IMR-90 (cell line): Measurements from ENCODE around the gene PRKCA. TPM values are rescaled to one million over a fixed set of nuclear protein-coding genes. Genes with fewer than 3 reads are reported as not detected.

ENCODE experiments used
- ATAC-seq: fragments of 200-7000 bp; cut with Tn5 transposase; 2 replicates; pipeline ENCODE4 v1.9.1; 2020; ENCODE audit warnings: low read depth, mild to moderate bottlenecking, moderate library complexity
- BruUV-seq: library from RNA; stranded (reverse); fragments of 400-500 nt; replicated peaks from 2 replicates; lab custom pipeline; 2021; lab: Mats Ljungman, UMichigan
- CTCF ChIA-PET: fragments of 300-600 bp; formaldehyde crosslinking; extraction: SDS; loops from one replicate; lab custom pipeline; 2021; ENCODE audit warnings: antibody characterized with exemption; lab: Yijun Ruan, JAX
- POLR2A ChIA-PET: fragments of 300-600 bp; sonication (Branson Sonifier 250); formaldehyde crosslinking; loops from one replicate; lab custom pipeline; 2022; ENCODE audit warnings: antibody characterized with exemption; ENCODE audit not compliant: unreplicated experiment; lab: Charles Lee
- DNase-seq: peaks from one replicate; pipeline ENCODE4 v3.0.0; 2013
- H2AFZ ChIP-seq: replicated peaks from 2 replicates; pipeline ENCODE3; 2013; ENCODE audit warnings: low read length, mild to moderate bottlenecking; ENCODE audit not compliant: poor library complexity
- H2AK5ac ChIP-seq: 2 replicates; pipeline ENCODE4 v1.6.1; 2013; ENCODE audit warnings: low read depth, low read length, inconsistent platforms
- H2AK9ac ChIP-seq: replicated peaks from 2 replicates; pipeline ENCODE3; 2013; ENCODE audit warnings: mild to moderate bottlenecking, low read depth, low read length, moderate library complexity; ENCODE audit not compliant: poor library complexity
- H2BK120ac ChIP-seq: 2 replicates; pipeline ENCODE4 v1.6.1; 2013; ENCODE audit warnings: low read depth, low read length, inconsistent platforms
- H2BK15ac ChIP-seq: 3 replicates; pipeline ENCODE4 v1.6.1; 2013; ENCODE audit warnings: low read depth, low read length, inconsistent platforms
- H2BK20ac ChIP-seq: 2 replicates; pipeline ENCODE4 v1.6.1; 2013; ENCODE audit warnings: low read depth, mild to moderate bottlenecking, inconsistent platforms, low read length, moderate library complexity
- H2BK5ac ChIP-seq: 2 replicates; pipeline ENCODE4 v1.6.1; 2013; ENCODE audit warnings: mild to moderate bottlenecking, low read depth, low read length, inconsistent platforms; ENCODE audit not compliant: poor library complexity, severe bottlenecking
- H3K14ac ChIP-seq: replicated peaks from 2 replicates; pipeline ENCODE4 v1.6.1; 2013; ENCODE audit warnings: low read depth, low read length, inconsistent platforms
- H3K18ac ChIP-seq: 2 replicates; pipeline ENCODE4 v1.6.1; 2013; ENCODE audit warnings: low read depth, low read length, control low read depth
- H3K23ac ChIP-seq: 2 replicates; pipeline ENCODE4 v1.6.1; 2013; ENCODE audit warnings: low read depth, low read length, inconsistent platforms
- H3K27ac ChIP-seq: 2 replicates; pipeline ENCODE4 v1.5.1; 2013; ENCODE audit warnings: mild to moderate bottlenecking, control low read depth, low read length; ENCODE audit not compliant: insufficient read depth
- H3K27me3 ChIP-seq: 2 replicates; pipeline ENCODE4 v1.6.1; 2013; ENCODE audit warnings: low read length; ENCODE audit not compliant: control insufficient read depth, insufficient read depth
- H3K36me3 ChIP-seq: 2 replicates; pipeline ENCODE4 v1.6.1; 2013; ENCODE audit warnings: low read length, mixed read lengths; ENCODE audit not compliant: control insufficient read depth, insufficient read depth
- H3K4ac ChIP-seq: 2 replicates; pipeline ENCODE4 v1.6.1; 2013; ENCODE audit warnings: low read depth, low read length, inconsistent platforms
- H3K4me1 ChIP-seq: 2 replicates; pipeline ENCODE4 v1.6.1; 2013; ENCODE audit warnings: low read length, mixed read lengths; ENCODE audit not compliant: control insufficient read depth, insufficient read depth
- H3K4me2 ChIP-seq: 2 replicates; pipeline ENCODE4 v1.6.1; 2013; ENCODE audit warnings: low read depth, mild to moderate bottlenecking, control low read depth, low read length, moderate library complexity
- H3K4me3 ChIP-seq: 2 replicates; pipeline ENCODE4 v1.5.1; 2013; ENCODE audit warnings: low read depth, mild to moderate bottlenecking, control low read depth, low read length, moderate library complexity; ENCODE audit not compliant: insufficient read depth
- H3K56ac ChIP-seq: 2 replicates; pipeline ENCODE4 v1.6.1; 2013; ENCODE audit warnings: low read length, inconsistent platforms; ENCODE audit not compliant: insufficient read depth; ENCODE audit errors: extremely low read depth
- H3K79me1 ChIP-seq, 2 experiments: 2 replicates each; pipeline ENCODE4 v1.6.1; 2013; ENCODE audit warnings: low read length in 2 of 2, inconsistent platforms in 1 of 2, low read depth in 1 of 2
- H3K9ac ChIP-seq: 2 replicates; pipeline ENCODE4 v1.6.1; 2013; ENCODE audit warnings: low read depth, low read length, control low read depth
- H3K9me1 ChIP-seq: 2 replicates; pipeline ENCODE4 v1.6.1; 2013; ENCODE audit warnings: low read length, inconsistent platforms; ENCODE audit not compliant: insufficient read depth
- H3K9me3 ChIP-seq: 2 replicates; pipeline ENCODE4 v1.6.1; 2013; ENCODE audit warnings: low read length; ENCODE audit not compliant: control insufficient read depth, insufficient read depth
- H4K20me1 ChIP-seq: 2 replicates; pipeline ENCODE4 v1.6.1; 2013; ENCODE audit warnings: low read length, inconsistent platforms; ENCODE audit not compliant: insufficient read depth
- H4K5ac ChIP-seq: 2 replicates; pipeline ENCODE4 v1.6.1; 2013; ENCODE audit warnings: mild to moderate bottlenecking, low read depth, low read length, control low read depth
- H4K8ac ChIP-seq, 2 experiments: 2 replicates each; pipeline ENCODE4 v1.6.1; 2013; ENCODE audit warnings: low read depth in 2 of 2, low read length in 2 of 2, control low read depth in 1 of 2, inconsistent platforms in 1 of 2
- H4K91ac ChIP-seq: 2 replicates; pipeline ENCODE4 v1.6.1; 2013; ENCODE audit warnings: low read depth, low read length, inconsistent platforms; ENCODE audit not compliant: insufficient read depth
- CEBPB ChIP-seq: IDR thresholded peaks from 2 replicates; pipeline ENCODE4 v1.6.1; 2012; ENCODE audit warnings: low read depth, low read length, improper control_type of control experiment
- CHD1 ChIP-seq: IDR thresholded peaks from 2 replicates; pipeline ENCODE4 v1.6.1; 2012; ENCODE audit warnings: low read depth, low read length, improper control_type of control experiment
- MAFK ChIP-seq: IDR thresholded peaks from 2 replicates; pipeline ENCODE4 v1.6.1; 2012; ENCODE audit warnings: low read depth, low read length, improper control_type of control experiment
- MAZ ChIP-seq: IDR thresholded peaks from 2 replicates; pipeline ENCODE4 v1.6.1; 2012; ENCODE audit warnings: low read depth, mild to moderate bottlenecking, low read length, improper control_type of control experiment, moderate library complexity, borderline replicate concordance
- RAD21 ChIP-seq: IDR thresholded peaks from 2 replicates; pipeline ENCODE4 v1.6.1; 2012; ENCODE audit warnings: low read length, improper control_type of control experiment
- RCOR1 ChIP-seq: IDR thresholded peaks from 2 replicates; pipeline ENCODE4 v1.6.1; 2012; ENCODE audit warnings: mild to moderate bottlenecking, low read length, improper control_type of control experiment; ENCODE audit not compliant: insufficient replicate concordance
- RFX5 ChIP-seq: IDR thresholded peaks from 2 replicates; pipeline ENCODE4 v1.8.0; 2012; ENCODE audit warnings: low read depth, mild to moderate bottlenecking, low read length, moderate library complexity
- SMC3 ChIP-seq: fragments of 150-350 bp; IDR thresholded peaks from 2 replicates; pipeline ENCODE4 v1.6.1; 2016; ENCODE audit warnings: low read depth, mild to moderate bottlenecking, antibody characterized with exemption, low read length, moderate library complexity
- WGBS, 2 experiments: methylation state at CpG; one replicate each; pipeline versions ENCODE4 v1.1.5 to v1.1.7; 2013; ENCODE audit warnings: missing lambda C conversion rate in 2 of 2; ENCODE audit not compliant: insufficient read length in 1 of 2; ENCODE audit errors: extremely low coverage in 2 of 2; 5-methylcytosine and 5-hydroxymethylcytosine counted together
- dilution Hi-C: fragments of 300-500 bp; cut with HindIII; formaldehyde crosslinking; loops from one replicate; pipeline ENCODE4 v1.14.3; 2018; ENCODE audit warnings: low sequenced_read_pairs; ENCODE audit not compliant: unreplicated experiment
- in situ Hi-C: fragments of 300-500 bp; cut with MboI; formaldehyde crosslinking; loops from 3 replicates; pipeline ENCODE4 v1.14.3; 2019; ENCODE audit warnings: low sequenced_read_pairs, inconsistent platforms, mixed read lengths
- intact Hi-C: fragments of 100-400 bp; cut with micrococcal nuclease; formaldehyde crosslinking; loops from 2 replicates; pipeline ENCODE4 v1.10.0; 2022
- polyA plus RNA-seq, 3 experiments: library from polyadenylated mRNA; depleted of rRNA; stranded (reverse); fragments of >200 nt; gene quantifications; 2 replicates each; pipeline ENCODE4 v1.2.3, GENCODE V29; 2012; ENCODE audit warnings: low replicate concordance in 1 of 3
- total RNA-seq: library from RNA; depleted of rRNA; stranded (reverse); fragments of >200 nt; gene quantifications from 2 replicates; pipeline ENCODE4 v1.2.3, GENCODE V29; 2012
- TF ChIP-seq, protein P1 (sequence below): conservative IDR thresholded peaks from 2 replicates; pipeline ENCODE4 v1.5.1; 2012; ENCODE audit warnings: mild to moderate bottlenecking, low read depth, low read length, improper control_type of control experiment

PRKCA gene
- total and polyA plus RNA-seq, 2 of the 4 experiments (the other 2 are of a cell fraction), result 31.0 to 46.0 TPM

- Histone ChIP-seq H3K4ac (no peak overlapping the region), H3K4me3 (no peak overlapping the region), H2AFZ (no peak overlapping the region), H3K9ac (no peak overlapping the region), H2AK9ac (no peak overlapping the region), H4K91ac (no peak overlapping the region), H3K56ac (no peak overlapping the region), H3K9me3 (no peaks in the 10 kb centered on the region), H4K5ac (no peak overlapping the region), H4K8ac (no peak overlapping the region), H2BK20ac (no peak overlapping the region), H3K27me3 (no peaks in the 10 kb centered on the region), H3K4me1 (no peaks in the 10 kb centered on the region; the same call in 1 of the 2 replicates), H2BK120ac (no peak overlapping the region), H3K23ac (no peak overlapping the region), H3K79me1 (peaks cover 43 to 86% of the 10 kb centered on the region in 2 experiments), H3K14ac (no peak overlapping the region), H3K9me1 (peaks cover 12% of the 10 kb centered on the region; the same call in 1 of the 2 replicates), H2AK5ac (no peak overlapping the region), H3K18ac (no peak overlapping the region), H2BK15ac (no peak overlapping the region), H3K27ac (no peak overlapping the region), H4K20me1 (peaks cover 36% of the 10 kb centered on the region), H3K4me2 (no peak overlapping the region), H3K36me3 (no peaks in the 10 kb centered on the region; the same call in none of the 2 replicates), H2BK5ac (no peak overlapping the region)
- WGBS, 2 experiments, result 100% methylated on average over 1 of the region's 2 CpGs; no CpG with 5 or more reads in 1 of the 2 experiments
- dilution Hi-C loops (no loop called here), in situ Hi-C loops (no loop called here), intact Hi-C loops (no loop called here)
- ChIA-PET CTCF (no interaction called here), POLR2A (no interaction called here)
- no peak for ATAC-seq
- no peak for DNase-seq
- TF ChIP-seq RCOR1 (no peak), MAZ (no peak), CEBPB (no peak), MAFK (no peak), RFX5 (no peak), SMC3 (no peak), CHD1 (no peak), RAD21 (no peak)
- TF ChIP-seq, protein P1, sequence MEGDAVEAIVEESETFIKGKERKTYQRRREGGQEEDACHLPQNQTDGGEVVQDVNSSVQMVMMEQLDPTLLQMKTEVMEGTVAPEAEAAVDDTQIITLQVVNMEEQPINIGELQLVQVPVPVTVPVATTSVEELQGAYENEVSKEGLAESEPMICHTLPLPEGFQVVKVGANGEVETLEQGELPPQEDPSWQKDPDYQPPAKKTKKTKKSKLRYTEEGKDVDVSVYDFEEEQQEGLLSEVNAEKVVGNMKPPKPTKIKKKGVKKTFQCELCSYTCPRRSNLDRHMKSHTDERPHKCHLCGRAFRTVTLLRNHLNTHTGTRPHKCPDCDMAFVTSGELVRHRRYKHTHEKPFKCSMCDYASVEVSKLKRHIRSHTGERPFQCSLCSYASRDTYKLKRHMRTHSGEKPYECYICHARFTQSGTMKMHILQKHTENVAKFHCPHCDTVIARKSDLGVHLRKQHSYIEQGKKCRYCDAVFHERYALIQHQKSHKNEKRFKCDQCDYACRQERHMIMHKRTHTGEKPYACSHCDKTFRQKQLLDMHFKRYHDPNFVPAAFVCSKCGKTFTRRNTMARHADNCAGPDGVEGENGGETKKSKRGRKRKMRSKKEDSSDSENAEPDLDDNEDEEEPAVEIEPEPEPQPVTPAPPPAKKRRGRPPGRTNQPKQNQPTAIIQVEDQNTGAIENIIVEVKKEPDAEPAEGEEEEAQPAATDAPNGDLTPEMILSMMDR, result no peak
- no TSS peak for BruUV-seq
Measured at GRCh38 chr17:66367107-66367506, 64.7 kb downstream of the PRKCA start.
